GM12892 (cell line): ENCODE measurements around the gene PCK1.

Experiments
- POLR2A ChIP-seq: IDR thresholded peaks from 2 replicates; pipeline ENCODE4 v1.6.1; 2011; ENCODE audit warnings: low read depth, low read length, control low read depth
- POLR2AphosphoS5 ChIP-seq: IDR thresholded peaks from 2 replicates; pipeline ENCODE4 v1.6.1; 2011; ENCODE audit warnings: low read depth, low read length, control low read depth
- TAF1 ChIP-seq: IDR thresholded peaks from 2 replicates; pipeline ENCODE4 v1.6.1; 2011; ENCODE audit warnings: low read depth, mild to moderate bottlenecking, control low read depth, low read length, borderline replicate concordance

DNA sequence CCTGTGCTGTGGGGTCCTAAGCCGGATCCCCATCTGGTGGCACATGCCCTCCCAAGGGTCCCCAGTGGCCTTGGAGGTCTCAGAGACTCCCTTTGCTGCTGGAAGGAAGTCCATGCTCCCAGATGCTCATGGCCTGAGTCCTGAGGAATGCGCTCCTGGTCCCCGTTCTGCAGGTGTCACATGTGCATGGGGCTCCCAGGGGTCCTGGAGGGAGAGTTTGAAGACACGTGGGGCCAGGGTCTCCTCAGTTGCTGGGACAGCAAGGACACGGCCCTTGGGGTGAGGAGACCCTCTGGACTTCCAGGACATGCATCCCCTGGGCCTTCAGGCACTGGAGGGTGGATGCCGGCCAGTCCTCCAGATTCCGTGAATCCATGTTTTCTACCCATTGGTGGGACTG, 47.6 kb downstream of the PCK1 start:
- TF ChIP-seq POLR2A (no peak), TAF1 (no peak), POLR2AphosphoS5 (no peak)
